Neural cell (in vitro differentiated cells): ENCODE data around the gene SAMMSON. TPM values are rescaled to one million over a fixed set of nuclear protein-coding genes. Genes with fewer than 3 reads are reported as not detected.

Experiments
- H2AFZ ChIP-seq: fragments of 200-600, 300-800 bp; sonication (generic), shearing (Covaris generic); 2 replicates; pipeline ENCODE4 v1.6.0; 2014; ENCODE audit warnings: low read depth, mild to moderate bottlenecking, antibody characterized with exemption, low read length, moderate library complexity
- H3F3A ChIP-seq: fragments of 200-600 bp; shearing (Covaris generic); 2 replicates; pipeline ENCODE4 v1.6.1; 2016; ENCODE audit warnings: mild to moderate bottlenecking, moderate library complexity, mixed read lengths, antibody characterized with exemption, low read length; ENCODE audit not compliant: insufficient read depth, poor library complexity, severe bottlenecking
- H3K27ac ChIP-seq: fragments of 200-600, 300-800 bp; sonication (generic), shearing (Covaris generic); 2 replicates; pipeline ENCODE4 v1.5.1; 2014; ENCODE audit warnings: mild to moderate bottlenecking, low read length, moderate library complexity
- H3K27me3 ChIP-seq: fragments of 300-800, 200-600 bp; sonication (generic), shearing (Covaris generic); 2 replicates; pipeline ENCODE4 v1.6.0; 2014; ENCODE audit warnings: mild to moderate bottlenecking, low read depth, low read length, moderate library complexity; ENCODE audit not compliant: insufficient read depth
- H3K36me3 ChIP-seq: fragments of 300-800, 200-600 bp; sonication (generic), shearing (Covaris generic); 2 replicates; pipeline ENCODE4 v1.5.1; 2014; ENCODE audit warnings: mild to moderate bottlenecking, antibody characterized with exemption, low read length, moderate library complexity; ENCODE audit not compliant: insufficient read depth
- H3K4me2 ChIP-seq: fragments of 300-800, 200-600 bp; sonication (generic), shearing (Covaris generic); 2 replicates; pipeline ENCODE4 v1.6.0; 2014; ENCODE audit warnings: mild to moderate bottlenecking, low read length
- H3K4me3 ChIP-seq: fragments of 300-800, 200-600 bp; sonication (generic), shearing (Covaris generic); 2 replicates; pipeline ENCODE4 v1.5.1; 2014; ENCODE audit warnings: mild to moderate bottlenecking, low read length, moderate library complexity
- H3K79me2 ChIP-seq: fragments of 200-600 bp; shearing (Covaris generic); replicated peaks from 2 replicates; pipeline ENCODE4 v1.6.0; 2014; ENCODE audit warnings: mild to moderate bottlenecking, low read length, moderate library complexity; ENCODE audit not compliant: insufficient read depth
- H3K9ac ChIP-seq: fragments of 300-800, 200-600 bp; sonication (generic), shearing (Covaris generic); 2 replicates; pipeline ENCODE4 v1.6.1; 2016; ENCODE audit warnings: mild to moderate bottlenecking, low read length, mixed read lengths
- H3K9me2 ChIP-seq: fragments of 200-600 bp; shearing (Covaris generic); 2 replicates; pipeline ENCODE4 v1.6.1; 2016; ENCODE audit warnings: mild to moderate bottlenecking, low read length, mixed read lengths; ENCODE audit not compliant: insufficient read depth
- H3K9me3 ChIP-seq: fragments of 200-600, 300-800 bp; sonication (generic), shearing (Covaris generic); 2 replicates; pipeline ENCODE4 v1.6.1; 2016; ENCODE audit warnings: mild to moderate bottlenecking, mixed run types, low read length, moderate library complexity, mixed read lengths
- H4K20me1 ChIP-seq: fragments of 200-600 bp; shearing (Covaris generic); 2 replicates; pipeline ENCODE4 v1.6.1; 2016; ENCODE audit warnings: mild to moderate bottlenecking, mixed run types; ENCODE audit not compliant: insufficient read depth
- EP300 ChIP-seq: fragments of 450-650 bp; conservative IDR thresholded peaks from 2 replicates; pipeline ENCODE4 v1.6.1; 2014; ENCODE audit warnings: antibody characterized with exemption, mild to moderate bottlenecking, moderate library complexity; ENCODE audit not compliant: poor library complexity, severe bottlenecking
- EZH2 ChIP-seq: fragments of 200-600, 300-800 bp; shearing (Covaris generic), sonication (generic); IDR thresholded peaks from 2 replicates; pipeline ENCODE4 v1.6.1; 2014; ENCODE audit warnings: antibody characterized with exemption, low read length, borderline replicate concordance, mild to moderate bottlenecking; ENCODE audit not compliant: insufficient read depth, poor library complexity, severe bottlenecking
- MXI1 ChIP-seq: fragments of 450-650 bp; conservative IDR thresholded peaks from 2 replicates; pipeline ENCODE4 v1.6.1; 2014; ENCODE audit warnings: antibody characterized with exemption, mild to moderate bottlenecking; ENCODE audit not compliant: poor library complexity, severe bottlenecking
- POLR2AphosphoS5 ChIP-seq: IDR thresholded peaks from 2 replicates; pipeline ENCODE4 v1.6.1; 2012
- RAD21 ChIP-seq: fragments of 450-650 bp; conservative IDR thresholded peaks from 2 replicates; pipeline ENCODE4 v1.6.1; 2014; ENCODE audit warnings: antibody characterized with exemption, mild to moderate bottlenecking, moderate library complexity
- SMC3 ChIP-seq: fragments of 450-650 bp; conservative IDR thresholded peaks from 2 replicates; pipeline ENCODE4 v1.6.1; 2014; ENCODE audit warnings: antibody characterized with exemption, mild to moderate bottlenecking, moderate library complexity; ENCODE audit not compliant: poor library complexity
- TAF1 ChIP-seq: IDR thresholded peaks from 2 replicates; pipeline ENCODE4 v1.6.1; 2012; ENCODE audit warnings: low read depth
- polyA plus RNA-seq: library from polyadenylated mRNA; depleted of rRNA; stranded (reverse); fragments of >200 nt; gene quantifications from 2 replicates; pipeline ENCODE4 v1.2.3, GENCODE V29; 2014
- TF ChIP-seq, protein P1 (sequence below): fragments of 450-650 bp; IDR thresholded peaks from 2 replicates; pipeline ENCODE4 v1.5.1; 2014; ENCODE audit warnings: antibody characterized with exemption, mild to moderate bottlenecking, moderate library complexity; ENCODE audit not compliant: poor library complexity, severe bottlenecking
- TF ChIP-seq, protein P2 (sequence below): IDR thresholded peaks from 2 replicates; pipeline ENCODE4 v1.6.1; 2012; ENCODE audit warnings: borderline replicate concordance

Gene SAMMSON
- polyA plus RNA-seq, 1 donor from 2014 or later: not detected

DNA sequence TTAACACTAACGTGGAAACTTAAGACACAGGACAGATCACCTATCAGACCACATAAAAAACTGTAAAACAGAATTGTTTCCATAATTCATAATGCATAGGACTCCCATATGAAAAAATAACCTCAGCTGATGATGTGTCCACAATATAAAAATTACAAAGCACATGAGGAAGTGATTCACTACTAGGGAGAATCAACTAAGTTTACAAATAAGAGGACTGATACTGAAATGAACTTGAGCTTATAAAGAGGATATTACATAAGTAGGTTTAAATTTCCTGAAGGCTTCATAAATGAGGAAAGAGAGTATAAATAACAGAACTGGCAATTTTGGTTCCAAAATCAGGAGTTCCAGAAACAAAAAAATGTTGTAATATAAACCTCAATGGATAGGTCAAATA lies 111.9 kb downstream of the SAMMSON start:
- no peaks in the 10 kb centered on the region for H3F3A ChIP-seq
- TF ChIP-seq, protein P1, sequence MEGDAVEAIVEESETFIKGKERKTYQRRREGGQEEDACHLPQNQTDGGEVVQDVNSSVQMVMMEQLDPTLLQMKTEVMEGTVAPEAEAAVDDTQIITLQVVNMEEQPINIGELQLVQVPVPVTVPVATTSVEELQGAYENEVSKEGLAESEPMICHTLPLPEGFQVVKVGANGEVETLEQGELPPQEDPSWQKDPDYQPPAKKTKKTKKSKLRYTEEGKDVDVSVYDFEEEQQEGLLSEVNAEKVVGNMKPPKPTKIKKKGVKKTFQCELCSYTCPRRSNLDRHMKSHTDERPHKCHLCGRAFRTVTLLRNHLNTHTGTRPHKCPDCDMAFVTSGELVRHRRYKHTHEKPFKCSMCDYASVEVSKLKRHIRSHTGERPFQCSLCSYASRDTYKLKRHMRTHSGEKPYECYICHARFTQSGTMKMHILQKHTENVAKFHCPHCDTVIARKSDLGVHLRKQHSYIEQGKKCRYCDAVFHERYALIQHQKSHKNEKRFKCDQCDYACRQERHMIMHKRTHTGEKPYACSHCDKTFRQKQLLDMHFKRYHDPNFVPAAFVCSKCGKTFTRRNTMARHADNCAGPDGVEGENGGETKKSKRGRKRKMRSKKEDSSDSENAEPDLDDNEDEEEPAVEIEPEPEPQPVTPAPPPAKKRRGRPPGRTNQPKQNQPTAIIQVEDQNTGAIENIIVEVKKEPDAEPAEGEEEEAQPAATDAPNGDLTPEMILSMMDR: no peak
- TF ChIP-seq, protein P2, sequence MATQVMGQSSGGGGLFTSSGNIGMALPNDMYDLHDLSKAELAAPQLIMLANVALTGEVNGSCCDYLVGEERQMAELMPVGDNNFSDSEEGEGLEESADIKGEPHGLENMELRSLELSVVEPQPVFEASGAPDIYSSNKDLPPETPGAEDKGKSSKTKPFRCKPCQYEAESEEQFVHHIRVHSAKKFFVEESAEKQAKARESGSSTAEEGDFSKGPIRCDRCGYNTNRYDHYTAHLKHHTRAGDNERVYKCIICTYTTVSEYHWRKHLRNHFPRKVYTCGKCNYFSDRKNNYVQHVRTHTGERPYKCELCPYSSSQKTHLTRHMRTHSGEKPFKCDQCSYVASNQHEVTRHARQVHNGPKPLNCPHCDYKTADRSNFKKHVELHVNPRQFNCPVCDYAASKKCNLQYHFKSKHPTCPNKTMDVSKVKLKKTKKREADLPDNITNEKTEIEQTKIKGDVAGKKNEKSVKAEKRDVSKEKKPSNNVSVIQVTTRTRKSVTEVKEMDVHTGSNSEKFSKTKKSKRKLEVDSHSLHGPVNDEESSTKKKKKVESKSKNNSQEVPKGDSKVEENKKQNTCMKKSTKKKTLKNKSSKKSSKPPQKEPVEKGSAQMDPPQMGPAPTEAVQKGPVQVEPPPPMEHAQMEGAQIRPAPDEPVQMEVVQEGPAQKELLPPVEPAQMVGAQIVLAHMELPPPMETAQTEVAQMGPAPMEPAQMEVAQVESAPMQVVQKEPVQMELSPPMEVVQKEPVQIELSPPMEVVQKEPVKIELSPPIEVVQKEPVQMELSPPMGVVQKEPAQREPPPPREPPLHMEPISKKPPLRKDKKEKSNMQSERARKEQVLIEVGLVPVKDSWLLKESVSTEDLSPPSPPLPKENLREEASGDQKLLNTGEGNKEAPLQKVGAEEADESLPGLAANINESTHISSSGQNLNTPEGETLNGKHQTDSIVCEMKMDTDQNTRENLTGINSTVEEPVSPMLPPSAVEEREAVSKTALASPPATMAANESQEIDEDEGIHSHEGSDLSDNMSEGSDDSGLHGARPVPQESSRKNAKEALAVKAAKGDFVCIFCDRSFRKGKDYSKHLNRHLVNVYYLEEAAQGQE: no peak
- TF ChIP-seq TAF1 (no peak), SMC3 (no peak), EP300 (no peak), EZH2 (no peak), MXI1 (no peak), POLR2AphosphoS5 (no peak), RAD21 (no peak)
- peaks cover 3% of the 10 kb centered on the region for H3K27me3 ChIP-seq
- H3K9ac ChIP-seq: no peak overlapping the region
- no peak overlapping the region for H3K27ac ChIP-seq
- no peaks in the 10 kb centered on the region for H3K79me2 ChIP-seq
- no peak overlapping the region for H2AFZ ChIP-seq
- H4K20me1 ChIP-seq: no peaks in the 10 kb centered on the region
- peaks cover 7% of the 10 kb centered on the region for H3K9me3 ChIP-seq
- no peak overlapping the region for H3K4me3 ChIP-seq
- H3K9me2 ChIP-seq: no peaks in the 10 kb centered on the region
- H3K36me3 ChIP-seq: no peaks in the 10 kb centered on the region
- H3K4me2 ChIP-seq: no peak overlapping the region

DNA sequence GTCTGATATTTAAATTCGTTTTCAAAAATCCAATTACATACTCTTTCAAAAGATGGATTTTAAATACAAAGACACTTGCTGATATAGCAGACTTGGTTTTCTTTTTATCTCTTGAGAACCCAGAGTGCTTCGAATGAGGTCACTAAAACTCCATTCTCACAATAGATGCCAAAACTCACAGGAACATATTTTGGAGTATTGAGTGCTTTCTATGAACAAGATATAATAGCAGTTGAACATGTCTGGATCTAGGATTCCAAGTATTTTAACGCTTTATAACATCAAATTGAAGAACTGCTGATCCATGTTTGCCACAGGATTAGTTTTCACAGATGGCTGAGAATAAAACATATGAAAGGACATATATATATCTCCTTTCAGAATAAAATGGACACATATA lies 113.2 kb downstream of the SAMMSON start:
- H3K36me3 ChIP-seq: no peaks in the 10 kb centered on the region
- H3K79me2 ChIP-seq: no peaks in the 10 kb centered on the region
- H3K4me3 ChIP-seq: no peak overlapping the region
- no peak overlapping the region for H3K4me2 ChIP-seq
- no peaks in the 10 kb centered on the region for H3F3A ChIP-seq
- peaks cover 7% of the 10 kb centered on the region for H3K9me3 ChIP-seq
- no peak overlapping the region for H3K27ac ChIP-seq
- no peaks in the 10 kb centered on the region for H4K20me1 ChIP-seq
- H3K27me3 ChIP-seq: peaks cover 3% of the 10 kb centered on the region
- no peaks in the 10 kb centered on the region for H3K9me2 ChIP-seq
- H3K9ac ChIP-seq: no peak overlapping the region
- TF ChIP-seq MXI1 (no peak), POLR2AphosphoS5 (no peak), EP300 (no peak), TAF1 (no peak), EZH2 (no peak), SMC3 (no peak), RAD21 (no peak)
- TF ChIP-seq, protein P1: no peak
- TF ChIP-seq, protein P2: no peak
- no peak overlapping the region for H2AFZ ChIP-seq
